ENCODE measurements around the gene PSMA3. TPM values are rescaled to one million over a fixed set of nuclear protein-coding genes. Genes with fewer than 3 reads are reported as not detected.

Gene PSMA3
- total RNA-seq, 1 experiment from 2014 or later = 277 TPM

DNA sequence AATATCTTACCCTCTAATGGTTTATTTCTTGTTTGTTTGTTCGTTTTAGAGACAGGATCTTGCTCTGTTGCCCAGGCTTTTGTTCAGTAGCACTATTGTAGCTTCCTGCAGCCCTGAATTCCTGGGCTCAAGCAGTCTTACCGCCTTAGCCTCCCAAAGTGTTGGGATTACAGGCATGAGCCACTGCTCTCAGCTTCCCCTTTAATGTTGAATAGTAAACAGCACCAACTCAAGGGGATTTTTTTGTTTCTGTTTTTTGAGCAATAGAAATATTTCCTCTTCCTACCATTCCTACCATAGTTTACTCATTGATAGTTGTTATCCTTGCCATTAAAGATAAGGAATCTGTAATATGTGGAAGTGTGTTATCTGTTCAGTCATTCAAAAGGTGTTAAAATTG is 64.4 kb downstream of the PSMA3 start:
- Histone ChIP-seq H3K4me3 (no peak overlapping the region), H3K9me2 (ENCODE audit: insufficient read depth) (no peaks in the 10 kb centered on the region), H3K36me3 (ENCODE audit: low read depth) (peaks cover 9% of the 10 kb centered on the region; the same call in 1 of the 2 replicates), H3K27ac (no peak overlapping the region), H3K9me3 (ENCODE audit: insufficient read depth, low read depth) (no peaks in the 10 kb centered on the region), H3K4me1 (replicated peaks; ENCODE audit: insufficient read depth) (no peaks in the 10 kb centered on the region), H3K79me2 (ENCODE audit: low read depth) (no peaks in the 10 kb centered on the region), H3K27me3 (ENCODE audit: insufficient read depth, low read depth) (no peaks in the 10 kb centered on the region), H3F3A (ENCODE audit: insufficient read depth, low read depth) (no peaks in the 10 kb centered on the region), H2AFZ (no peak overlapping the region), H3K4me2 (no peak overlapping the region), H4K20me1 (ENCODE audit: insufficient read depth) (no peaks in the 10 kb centered on the region)
- TF ChIP-seq, protein P1, sequence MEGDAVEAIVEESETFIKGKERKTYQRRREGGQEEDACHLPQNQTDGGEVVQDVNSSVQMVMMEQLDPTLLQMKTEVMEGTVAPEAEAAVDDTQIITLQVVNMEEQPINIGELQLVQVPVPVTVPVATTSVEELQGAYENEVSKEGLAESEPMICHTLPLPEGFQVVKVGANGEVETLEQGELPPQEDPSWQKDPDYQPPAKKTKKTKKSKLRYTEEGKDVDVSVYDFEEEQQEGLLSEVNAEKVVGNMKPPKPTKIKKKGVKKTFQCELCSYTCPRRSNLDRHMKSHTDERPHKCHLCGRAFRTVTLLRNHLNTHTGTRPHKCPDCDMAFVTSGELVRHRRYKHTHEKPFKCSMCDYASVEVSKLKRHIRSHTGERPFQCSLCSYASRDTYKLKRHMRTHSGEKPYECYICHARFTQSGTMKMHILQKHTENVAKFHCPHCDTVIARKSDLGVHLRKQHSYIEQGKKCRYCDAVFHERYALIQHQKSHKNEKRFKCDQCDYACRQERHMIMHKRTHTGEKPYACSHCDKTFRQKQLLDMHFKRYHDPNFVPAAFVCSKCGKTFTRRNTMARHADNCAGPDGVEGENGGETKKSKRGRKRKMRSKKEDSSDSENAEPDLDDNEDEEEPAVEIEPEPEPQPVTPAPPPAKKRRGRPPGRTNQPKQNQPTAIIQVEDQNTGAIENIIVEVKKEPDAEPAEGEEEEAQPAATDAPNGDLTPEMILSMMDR (conservative IDR thresholded peaks at IDR 0.05) = no peak
- no peak for TF ChIP-seq EZH2 (IDR thresholded peaks at IDR 0.05; ENCODE audit: low read depth)
- intact Hi-C loops (cut with micrococcal nuclease; ENCODE audit: unreplicated experiment) = no loop called here
- DNase-seq = no peak
- CTCF ChIA-PET = no interaction called here
- no TSS peak for BruUV-seq (replicated peaks)
- POLR2A ChIA-PET (ENCODE audit: unreplicated experiment) = interaction anchor here (0.6 kb wide), 1 partner anchor 1995 kb away, joined by 5 read pairs; no protein-coding TSS in a partner anchor

DNA sequence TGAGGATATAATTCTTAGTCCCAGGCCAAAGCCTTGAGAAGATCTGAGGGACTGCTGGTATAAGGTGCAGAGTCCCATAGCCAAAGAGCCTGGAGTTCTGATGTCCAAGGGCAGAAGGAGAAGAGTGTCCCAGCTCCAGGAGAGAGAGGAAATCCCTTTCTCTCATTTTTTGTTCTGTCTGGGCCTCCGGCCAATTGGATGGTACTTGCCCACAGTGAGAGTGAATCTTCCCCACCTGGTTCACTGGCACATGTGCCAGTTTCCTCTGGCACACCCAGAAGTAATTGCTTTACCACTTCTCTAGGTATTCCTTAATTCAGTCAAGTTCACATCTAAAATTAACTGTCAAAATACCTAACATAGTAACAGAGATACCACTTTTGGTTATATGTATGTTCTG is 69.1 kb downstream of the PSMA3 start:
- DNase-seq = no peak

DNA sequence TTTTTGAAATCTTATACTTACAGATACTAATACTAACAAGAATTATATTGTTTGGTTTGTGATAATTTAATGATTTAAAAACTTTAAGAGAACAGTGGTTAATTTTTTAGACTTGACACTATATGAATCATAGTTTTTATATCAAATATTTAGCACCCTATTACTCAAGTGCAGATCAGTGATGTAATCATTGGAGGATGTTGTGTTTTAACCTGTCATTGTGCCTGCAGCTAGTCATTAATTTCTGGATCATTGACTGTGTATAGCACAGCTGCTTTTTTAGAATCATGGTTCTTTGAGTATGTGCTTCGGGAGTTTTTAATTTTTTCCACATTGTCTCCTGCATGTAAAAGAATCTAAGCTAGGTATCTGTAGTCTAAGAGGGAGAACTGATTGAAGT is 71.0 kb downstream of the PSMA3 start:
- no TSS peak for BruUV-seq (replicated peaks)
- POLR2A ChIA-PET (ENCODE audit: unreplicated experiment) = no interaction called here
- intact Hi-C loops (cut with micrococcal nuclease; ENCODE audit: unreplicated experiment) = no loop called here
- no peak overlapping the region for H3K27ac ChIP-seq
- H3K79me2 ChIP-seq (ENCODE audit: low read depth) = no peaks in the 10 kb centered on the region
- H3K4me3 ChIP-seq = no peak overlapping the region
- no peaks in the 10 kb centered on the region for H3K36me3 ChIP-seq (ENCODE audit: low read depth)
- no peaks in the 10 kb centered on the region for H3K4me1 ChIP-seq (replicated peaks; ENCODE audit: insufficient read depth)
- H3F3A ChIP-seq (ENCODE audit: insufficient read depth, low read depth) = no peaks in the 10 kb centered on the region
- no peaks in the 10 kb centered on the region for H3K9me2 ChIP-seq (ENCODE audit: insufficient read depth)
- no peak for DNase-seq
- H3K4me2 ChIP-seq = no peak overlapping the region
- no peaks in the 10 kb centered on the region for H4K20me1 ChIP-seq (ENCODE audit: insufficient read depth)
- H3K27me3 ChIP-seq (ENCODE audit: insufficient read depth, low read depth) = no peaks in the 10 kb centered on the region
- H3K9me3 ChIP-seq (ENCODE audit: insufficient read depth, low read depth) = no peaks in the 10 kb centered on the region
- CTCF ChIA-PET = no interaction called here
- H2AFZ ChIP-seq = no peak overlapping the region
- TF ChIP-seq, protein P1 (conservative IDR thresholded peaks at IDR 0.05) = no peak
- no peak for TF ChIP-seq EZH2 (IDR thresholded peaks at IDR 0.05; ENCODE audit: low read depth)

More for the DNA sequence above, 69.1 kb downstream of the PSMA3 start:
- Histone ChIP-seq H3K9me3 (ENCODE audit: insufficient read depth, low read depth) (no peaks in the 10 kb centered on the region), H2AFZ (no peak overlapping the region), H4K20me1 (ENCODE audit: insufficient read depth) (no peaks in the 10 kb centered on the region), H3K27ac (no peak overlapping the region), H3K79me2 (ENCODE audit: low read depth) (no peaks in the 10 kb centered on the region), H3K9me2 (ENCODE audit: insufficient read depth) (no peaks in the 10 kb centered on the region), H3K4me2 (no peak overlapping the region), H3K4me3 (no peak overlapping the region), H3K4me1 (replicated peaks; ENCODE audit: insufficient read depth) (no peaks in the 10 kb centered on the region), H3K27me3 (ENCODE audit: insufficient read depth, low read depth) (no peaks in the 10 kb centered on the region), H3F3A (ENCODE audit: insufficient read depth, low read depth) (no peaks in the 10 kb centered on the region), H3K36me3 (ENCODE audit: low read depth) (peaks cover 5% of the 10 kb centered on the region; the same call in 1 of the 2 replicates)
- CTCF ChIA-PET = no interaction called here
- BruUV-seq (replicated peaks) = no TSS peak
- intact Hi-C loops (cut with micrococcal nuclease; ENCODE audit: unreplicated experiment) = no loop called here
- POLR2A ChIA-PET (ENCODE audit: unreplicated experiment) = no interaction called here
- TF ChIP-seq EZH2 (IDR thresholded peaks at IDR 0.05; ENCODE audit: low read depth) = no peak
- TF ChIP-seq, protein P1 (conservative IDR thresholded peaks at IDR 0.05) = no peak

Other genes starting within 250 kb of the PSMA3 start
- not detected in 2 replicates for gene ARMH4, start 92.6 kb upstream of the PSMA3 start, total RNA-seq (2021)
- 30.4 and 36.3 TPM in 2 replicates for gene ACTR10, start 44.7 kb upstream of the PSMA3 start, total RNA-seq (2021)
- 17.0 and 22.2 TPM in 2 replicates for gene ARID4A, start 53.7 kb downstream of the PSMA3 start, total RNA-seq (2021)
- gene TOMM20L, start 151.1 kb downstream of the PSMA3 start, total RNA-seq (2021) = not detected in 2 replicates
- gene TIMM9, start 182.7 kb downstream of the PSMA3 start, total RNA-seq (2021) = 37.0 and 42.7 TPM in 2 replicates
- gene KIAA0586, start 182.9 kb downstream of the PSMA3 start, total RNA-seq (2021) = 13.2 and 20.4 TPM in 2 replicates

All from PC-9 (cell line).